Stomach (tissue), 4 donors: ENCODE measurements around the gene EXOC2.

Source experiments
- CTCF ChIP-seq, 7 experiments: fragments of 450-650 bp in 4 of 7; fragments of 200-600 bp in 3 of 7; sonication (generic) in 3 of 7; IDR thresholded peaks; one replicate each; pipeline ENCODE4 v1.5.1; 2016 to 2019; ENCODE audit warnings: antibody characterized with exemption in 7 of 7, control low read depth in 2 of 7, mild to moderate bottlenecking in 1 of 7
- EP300 ChIP-seq: sonication (generic); formaldehyde crosslinking; IDR thresholded peaks from one replicate; pipeline ENCODE4 v1.6.1; 2017; ENCODE audit warnings: antibody characterized with exemption
- POLR2A ChIP-seq, 4 donors: fragments of 450-650 bp; IDR thresholded peaks; one replicate each; pipeline ENCODE4 v1.6.1; 2016; ENCODE audit warnings: antibody characterized with exemption in 4 of 4, control low read depth in 2 of 4, mild to moderate bottlenecking in 1 of 4, moderate library complexity in 1 of 4
- POLR2AphosphoS5 ChIP-seq, 3 donors: sonication (generic); formaldehyde crosslinking; IDR thresholded peaks; one replicate each; pipeline ENCODE4 v1.6.1; 2016; ENCODE audit warnings: antibody characterized with exemption in 3 of 3

GRCh38 chr6:693723-694009, 727 bp upstream of the EXOC2 start:
- TF ChIP-seq CTCF (IDR thresholded peaks at IDR 0.05) (no peak), POLR2A (IDR thresholded peaks at IDR 0.05) (no peak), POLR2AphosphoS5 (IDR thresholded peaks at IDR 0.05) (no peak), EP300 (no peak)
